Stimulated activated CD4-positive, alpha-beta T cell treated with anti-CD3 and anti-CD28 coated beads, TNF-alpha, amount 100 ng/mL, for 24 hours (primary cell): ENCODE data around the gene AFAP1.

ENCODE experiments used
- DNase-seq, 3 experiments: peaks; one replicate each; pipeline ENCODE4 v3.0.0-alpha.2; 2020; ENCODE audit warnings: low read depth in 3 of 3

Gene AFAP1

DNA sequence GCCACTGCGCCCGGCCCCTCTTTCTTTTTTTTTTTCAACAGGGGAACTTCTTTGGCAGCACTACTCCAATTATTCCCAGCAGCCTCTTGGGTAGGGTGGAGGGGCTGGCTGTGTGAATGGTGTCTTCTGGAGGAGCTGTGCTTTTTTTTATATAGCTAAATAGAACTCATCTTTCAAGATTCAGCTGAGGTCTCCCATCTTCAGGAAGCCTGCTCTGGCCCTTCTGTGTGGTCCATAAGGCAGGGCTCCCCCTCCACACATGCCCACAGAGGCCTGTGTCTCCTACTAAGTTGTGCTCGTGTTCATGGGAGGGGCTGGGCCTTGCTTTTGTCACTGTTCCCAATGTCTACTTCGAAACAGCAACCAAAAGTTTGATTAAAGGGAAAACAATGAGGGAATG, 116.8 kb downstream of the AFAP1 start:
- DNase-seq, result no peak

DNA sequence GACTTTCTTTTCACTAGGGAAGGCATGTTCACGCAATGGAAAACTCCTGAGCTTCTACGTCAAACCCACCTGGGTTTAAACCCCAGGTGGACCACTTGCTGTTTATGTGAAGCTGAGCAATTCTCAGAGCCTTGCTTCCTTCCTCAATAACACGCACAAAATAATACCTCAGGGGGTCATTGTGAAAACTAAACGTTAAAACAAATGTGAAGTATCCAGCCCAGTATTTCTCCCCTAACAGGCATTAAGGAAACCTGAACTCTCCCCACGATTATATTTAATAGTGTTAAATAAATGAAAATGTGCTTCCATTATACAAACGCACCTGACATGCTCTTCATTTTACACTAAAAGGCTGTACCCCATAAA, 117.5 kb downstream of the AFAP1 start:
- DNase-seq, result no peak

DNA sequence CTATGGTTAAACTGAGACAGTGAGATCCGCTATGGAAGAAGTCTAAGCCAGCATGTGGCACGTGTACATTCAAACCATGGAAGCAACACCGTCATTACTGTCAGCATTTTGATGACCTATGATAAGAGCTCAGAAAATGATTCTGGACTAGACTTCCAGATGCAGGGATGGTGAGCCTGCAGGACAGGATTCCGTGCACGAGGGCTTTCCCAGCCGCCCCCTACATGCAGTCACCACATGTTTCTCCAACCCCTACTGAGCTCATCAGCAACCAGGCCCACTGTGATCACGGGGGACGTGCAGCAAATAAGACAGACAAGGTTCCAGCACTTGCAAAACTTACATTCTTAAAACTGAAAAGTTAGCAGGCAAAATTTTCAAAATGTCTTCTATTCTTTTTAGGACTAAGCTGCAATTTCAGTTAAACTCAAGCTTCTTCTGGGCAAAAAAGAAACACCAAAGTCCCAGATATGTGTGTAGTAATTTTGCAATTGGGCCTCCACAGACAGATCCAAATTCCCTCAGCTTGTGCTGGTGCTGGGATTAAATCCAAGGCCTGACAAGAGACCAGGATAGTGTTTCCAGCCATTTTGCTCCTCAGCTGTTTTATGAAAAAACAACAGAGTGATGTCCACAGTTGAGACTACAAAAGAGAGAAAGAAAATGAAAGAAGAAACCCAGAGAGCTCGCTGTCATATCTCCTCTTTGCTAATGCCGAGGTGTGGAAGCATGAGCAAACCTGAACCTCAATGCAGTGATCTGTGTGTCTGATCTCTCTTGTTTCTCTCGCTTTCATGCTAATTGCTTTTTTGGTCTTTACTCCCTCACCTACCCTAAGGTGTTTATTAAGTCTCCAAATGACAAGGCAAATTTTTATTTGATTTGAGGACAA, 118.2 kb downstream of the AFAP1 start:
- no peak for DNase-seq

DNA sequence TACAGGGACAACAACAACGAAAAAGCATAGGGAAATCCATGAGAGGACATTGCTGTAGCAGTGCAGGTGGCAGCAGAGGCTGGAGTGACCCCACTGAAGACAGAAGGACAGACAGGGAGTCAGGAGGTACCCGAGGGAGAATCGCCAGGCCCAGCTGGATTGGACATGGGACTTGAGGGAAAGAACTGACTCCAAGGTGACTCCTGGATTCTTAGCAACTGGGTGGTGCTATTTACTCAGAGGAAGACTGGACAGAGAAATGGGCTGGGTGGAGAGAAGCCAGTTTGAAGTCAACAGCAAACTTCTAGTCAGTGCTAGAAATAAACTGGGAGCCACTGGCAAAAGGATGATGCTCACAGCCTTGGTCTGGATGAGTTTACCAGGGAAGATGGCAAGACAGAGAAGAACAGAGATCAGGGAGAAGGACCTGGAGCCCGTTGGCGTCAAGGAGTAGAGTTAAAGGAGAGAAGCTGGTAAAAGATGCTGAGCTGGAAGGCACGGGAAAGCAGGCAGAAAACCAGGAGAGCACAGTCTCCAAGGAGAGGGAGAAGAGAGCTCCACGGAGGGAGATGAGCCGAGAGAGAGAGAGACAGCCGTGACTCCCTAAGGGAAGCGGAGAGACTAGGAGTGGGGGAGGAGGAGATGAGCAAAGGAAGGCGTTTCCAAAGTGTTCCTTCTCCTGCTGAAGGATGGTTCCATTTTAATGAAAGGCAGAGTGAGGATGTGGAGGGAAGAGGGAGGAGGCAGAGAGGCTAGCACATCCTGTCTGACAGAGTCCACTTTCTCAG, 119.4 kb downstream of the AFAP1 start:
- DNase-seq, result no peak

DNA sequence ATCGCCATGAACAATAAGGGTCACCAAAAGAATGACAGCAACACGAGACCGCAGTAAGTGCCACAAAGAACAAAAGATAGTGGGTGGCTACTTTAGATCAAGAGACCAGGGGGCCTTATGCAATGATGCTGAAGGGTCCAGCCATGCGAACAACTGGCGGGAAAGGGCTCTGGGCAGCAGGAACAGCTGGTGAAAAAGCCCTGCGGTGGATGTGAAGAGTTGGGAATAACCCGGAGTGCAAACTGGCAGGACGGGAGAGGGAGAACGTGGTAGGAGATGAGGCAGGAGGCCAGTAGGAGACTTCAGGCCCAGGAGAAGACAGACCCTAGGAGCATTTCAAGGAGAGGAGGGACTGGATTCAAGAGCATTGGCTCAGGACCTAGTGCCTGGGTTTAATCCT, 120.2 kb downstream of the AFAP1 start:
- DNase-seq, result no peak

DNA sequence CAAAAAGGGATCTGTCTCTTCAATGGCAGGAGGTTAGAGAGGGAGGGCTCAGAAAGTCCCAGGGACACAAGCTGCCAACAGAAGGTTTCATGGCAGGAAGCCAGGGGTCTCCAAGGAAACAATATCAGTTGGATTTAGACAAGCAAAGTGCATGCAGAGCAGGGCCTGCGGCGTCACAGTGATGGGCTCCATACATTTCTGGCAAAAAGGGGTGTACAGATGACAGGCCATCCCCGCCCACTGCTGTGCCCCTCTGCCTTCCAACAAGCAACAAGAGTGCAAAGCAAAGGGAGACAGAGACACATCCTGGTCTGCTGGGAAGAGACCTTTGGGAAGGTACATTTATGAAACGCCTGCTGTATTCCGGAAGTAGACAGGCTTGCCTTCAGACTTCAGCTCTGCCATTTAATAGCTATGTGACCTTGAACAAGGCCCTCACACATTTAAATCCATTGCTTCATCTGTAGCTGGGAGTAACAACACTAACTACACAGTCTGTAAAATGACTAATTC, 121.2 kb downstream of the AFAP1 start:
- no peak for DNase-seq

DNA sequence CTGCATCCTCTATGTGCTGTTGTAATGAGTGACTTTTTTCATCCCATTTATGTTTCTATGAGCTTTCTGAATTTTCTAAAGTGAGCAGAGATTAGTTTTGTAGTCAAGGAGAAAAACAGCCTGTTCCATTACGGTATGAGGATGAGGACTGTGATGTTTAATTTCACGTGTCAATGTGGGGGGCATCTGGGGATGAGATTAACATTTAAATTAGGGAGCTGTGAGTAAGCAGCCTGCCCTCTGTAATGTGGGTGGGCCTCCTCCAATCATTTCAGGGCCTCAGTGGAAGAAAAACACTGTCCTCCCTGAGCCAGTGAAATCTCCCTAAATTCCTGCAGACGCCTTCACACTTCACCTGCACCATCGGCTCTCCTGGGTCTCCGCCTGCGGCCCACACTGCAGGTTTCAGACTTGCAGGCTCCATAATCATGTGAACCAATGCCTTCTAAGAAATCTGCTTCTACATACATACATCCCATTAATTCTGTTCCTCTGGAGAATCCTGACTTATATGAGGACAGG, 121.7 kb downstream of the AFAP1 start:
- no peak for DNase-seq

DNA sequence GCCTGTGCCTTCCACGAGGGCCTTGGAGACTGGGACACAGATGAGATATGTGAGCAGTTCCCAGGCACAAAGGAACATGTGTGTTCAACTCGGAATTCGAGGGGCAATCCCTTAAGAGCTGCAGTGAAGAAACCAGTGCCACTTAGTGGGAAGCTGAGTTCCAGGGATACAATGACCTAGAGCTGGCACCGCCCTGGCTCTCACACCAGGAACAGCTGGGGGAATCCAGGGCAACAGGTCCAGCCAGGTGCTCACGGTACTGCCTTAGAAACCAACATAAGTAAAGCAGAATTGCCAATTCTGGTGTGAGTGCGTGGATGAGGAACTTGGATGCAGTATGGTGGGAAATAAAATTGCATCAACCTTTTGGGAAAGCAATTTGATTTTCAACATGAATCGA, 122.9 kb downstream of the AFAP1 start:
- no peak for DNase-seq

DNA sequence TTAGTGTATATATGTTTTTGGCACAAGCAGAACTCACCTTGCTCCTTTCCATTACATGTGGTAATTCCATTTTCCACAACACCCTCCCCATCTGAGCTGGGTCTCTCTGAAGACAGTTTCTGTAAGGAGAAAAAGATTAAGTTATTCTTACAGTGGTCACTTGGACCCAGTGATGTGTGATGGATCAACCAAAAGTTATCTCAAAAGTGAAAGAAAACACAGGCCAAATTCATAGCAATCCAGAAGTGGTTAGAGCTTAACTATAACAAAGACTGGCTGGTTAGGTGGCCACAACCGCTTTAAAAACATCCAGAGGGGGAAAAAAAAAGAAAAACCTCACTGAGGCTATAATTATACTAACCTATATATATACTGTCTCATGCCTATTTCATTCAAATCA, 123.7 kb downstream of the AFAP1 start:
- no peak for DNase-seq

DNA sequence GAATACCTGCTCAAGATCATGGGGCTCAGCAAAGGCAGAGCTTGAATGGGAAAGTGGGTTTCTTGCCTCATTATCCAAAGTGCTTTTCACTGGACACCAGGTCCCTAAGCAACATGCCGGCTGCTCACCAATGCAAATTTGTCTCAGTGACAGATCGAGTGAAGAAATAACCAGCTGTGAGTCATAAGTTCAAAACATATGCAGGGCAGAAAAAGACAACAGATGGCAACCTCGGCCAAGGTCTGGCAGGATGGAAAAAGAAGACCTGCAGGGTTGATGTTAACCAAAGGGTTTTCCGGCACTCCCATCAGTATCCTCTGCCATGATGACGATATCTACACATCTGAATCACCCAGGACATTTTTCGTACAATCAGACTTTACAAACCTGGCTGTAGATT, 124.1 kb downstream of the AFAP1 start:
- DNase-seq, result no peak

DNA sequence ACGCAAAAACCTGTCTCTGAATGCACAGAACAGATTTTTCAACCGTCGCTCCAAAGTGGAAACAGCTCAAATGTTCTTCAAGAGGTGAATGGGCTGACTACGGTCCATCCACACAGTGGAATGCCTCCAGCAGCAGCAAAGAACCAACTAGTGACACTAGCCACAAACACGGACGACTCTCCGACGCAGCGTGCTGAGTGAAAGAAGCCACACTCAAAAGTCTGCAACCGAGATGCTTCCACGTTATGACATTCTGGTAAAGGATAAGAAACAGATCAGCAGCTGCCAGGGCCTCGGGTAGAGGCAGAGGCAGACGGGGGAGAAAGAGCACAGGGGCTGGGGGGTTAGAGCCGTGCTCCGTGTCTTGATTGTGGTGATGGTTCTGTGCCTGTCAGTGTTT, 125.2 kb downstream of the AFAP1 start:
- no peak for DNase-seq

DNA sequence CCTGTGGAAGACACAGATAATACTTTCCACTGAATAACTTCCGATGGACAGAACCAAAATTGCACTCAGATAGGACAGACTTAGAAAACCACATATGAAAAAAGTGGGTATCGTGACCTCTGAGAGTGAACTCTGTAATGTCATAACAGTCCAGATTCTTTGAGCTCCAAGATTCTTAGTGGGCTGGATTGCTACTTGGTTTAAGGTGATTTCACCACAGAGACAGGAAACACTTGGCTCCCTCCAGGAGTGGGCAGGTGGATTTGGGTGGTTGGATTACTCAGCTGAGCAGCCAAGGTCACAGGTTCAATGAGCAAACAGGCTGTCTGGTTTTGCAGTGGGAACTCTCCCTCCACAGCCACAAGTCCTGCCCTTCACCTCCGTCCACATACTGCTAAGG, 126.0 kb downstream of the AFAP1 start:
- no peak for DNase-seq

DNA sequence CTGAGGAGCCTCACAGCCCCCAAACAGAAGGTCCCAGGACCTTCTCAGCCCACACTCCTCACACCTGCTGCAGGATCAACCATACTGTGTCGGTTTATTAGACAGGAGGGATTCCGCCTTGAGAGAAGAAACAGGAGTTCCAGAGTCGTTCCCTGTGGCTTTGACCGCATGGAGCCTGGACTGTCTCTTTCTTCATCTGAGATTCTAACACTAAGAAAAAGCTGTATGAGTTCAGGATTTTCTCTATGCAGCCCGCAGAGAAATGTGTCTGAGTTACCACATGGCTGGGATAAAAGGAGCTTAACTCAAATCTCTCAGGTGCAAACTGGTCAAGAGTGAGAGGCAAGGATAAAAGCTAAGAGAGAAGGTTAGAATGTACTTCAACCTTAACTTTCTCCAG, 126.7 kb downstream of the AFAP1 start:
- DNase-seq, result no peak

DNA sequence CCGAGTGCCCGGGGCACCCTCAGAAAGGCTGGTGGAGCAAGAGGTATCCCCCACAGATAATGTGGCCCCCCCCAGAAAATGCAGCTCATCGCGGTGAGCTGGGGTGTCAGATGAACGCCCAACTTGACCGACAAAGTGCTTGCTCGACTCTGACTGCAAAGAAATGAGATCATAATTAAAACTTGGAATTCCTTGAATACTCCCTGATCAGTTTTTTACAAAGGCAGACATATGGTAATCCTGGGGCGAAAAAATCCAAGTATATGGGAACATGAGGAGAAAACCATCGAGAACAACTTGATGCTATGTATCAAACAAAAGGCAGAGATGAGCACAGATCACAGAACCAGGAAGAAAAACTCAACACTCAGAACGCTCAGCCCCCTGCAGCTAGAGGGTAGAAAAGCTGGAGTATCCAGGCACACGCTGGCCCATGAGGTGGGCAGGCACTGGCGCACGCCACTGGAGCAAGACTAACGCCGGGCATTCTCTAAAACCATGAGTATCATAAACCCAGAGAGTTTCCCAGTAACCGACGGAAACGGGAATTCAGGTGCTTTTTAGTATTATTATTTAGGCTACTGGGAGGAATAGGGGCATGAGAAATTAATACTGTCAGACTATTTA, 127.3 kb downstream of the AFAP1 start:
- DNase-seq, result no peak

DNA sequence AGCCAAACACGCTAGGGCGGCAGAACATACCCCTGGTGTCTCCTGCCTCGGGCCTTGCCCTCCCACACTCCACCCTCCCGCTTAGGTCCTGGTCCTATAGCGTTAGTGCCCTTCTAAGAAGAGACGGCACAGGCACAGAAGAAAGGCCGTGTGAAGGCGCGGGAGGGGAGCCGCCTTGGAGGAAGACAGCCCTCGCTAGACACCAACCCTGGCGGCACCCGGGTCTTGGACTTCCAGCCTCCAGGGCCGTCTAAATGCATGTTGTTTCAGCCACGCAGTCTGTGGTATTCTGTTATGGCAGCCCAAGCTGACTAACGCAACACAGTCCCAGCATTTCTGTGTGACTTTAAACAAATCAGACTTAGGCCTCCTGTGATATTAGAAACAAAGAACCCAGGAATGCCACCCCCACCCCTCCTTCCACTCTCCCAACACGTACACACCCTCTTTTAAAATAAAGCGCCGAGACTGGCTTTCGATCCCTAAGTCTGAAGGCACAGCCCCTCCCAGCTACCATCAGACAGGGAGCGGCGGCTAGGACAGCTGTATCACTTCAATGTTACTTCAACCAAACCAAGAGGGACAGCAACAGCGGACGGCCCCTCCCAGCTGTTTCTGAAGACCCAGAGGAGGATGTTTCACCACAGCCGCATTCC, 128.0 kb downstream of the AFAP1 start:
- no peak for DNase-seq

DNA sequence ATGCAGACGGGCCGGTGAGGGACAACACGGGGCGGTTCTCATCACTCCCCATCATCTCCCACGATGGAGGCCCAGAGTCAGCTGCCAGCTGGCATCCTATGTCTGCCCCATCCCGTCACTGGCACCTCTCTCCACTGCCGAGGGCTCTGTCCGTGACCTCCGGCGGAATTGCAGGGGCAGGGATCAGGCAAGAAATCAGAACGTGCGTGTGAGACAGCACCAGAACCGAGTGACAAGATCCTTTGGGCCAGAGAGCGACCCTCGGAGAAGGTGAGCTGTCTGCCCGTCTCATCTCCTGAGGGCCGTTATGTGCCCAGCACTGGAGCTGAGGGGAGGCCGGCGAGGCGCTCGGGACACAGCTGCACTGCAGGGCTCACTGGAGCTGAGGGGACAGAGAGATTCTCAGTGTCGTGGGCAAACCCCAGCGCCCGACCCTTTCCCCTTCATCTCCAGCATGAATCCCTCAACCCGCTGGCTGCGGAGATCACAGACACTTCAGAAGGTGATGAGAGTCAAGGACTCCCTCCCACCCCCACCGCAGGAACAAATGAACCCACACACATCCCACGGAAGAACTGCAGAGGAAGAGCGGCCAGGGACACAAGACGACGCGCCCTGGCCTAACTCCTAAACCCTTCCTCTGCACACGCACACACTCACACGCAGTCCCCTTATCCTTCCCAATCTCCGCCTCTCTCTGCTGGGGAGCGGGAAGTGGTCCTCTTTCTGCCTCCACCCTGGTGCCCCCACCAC, 128.7 kb downstream of the AFAP1 start:
- no peak for DNase-seq

DNA sequence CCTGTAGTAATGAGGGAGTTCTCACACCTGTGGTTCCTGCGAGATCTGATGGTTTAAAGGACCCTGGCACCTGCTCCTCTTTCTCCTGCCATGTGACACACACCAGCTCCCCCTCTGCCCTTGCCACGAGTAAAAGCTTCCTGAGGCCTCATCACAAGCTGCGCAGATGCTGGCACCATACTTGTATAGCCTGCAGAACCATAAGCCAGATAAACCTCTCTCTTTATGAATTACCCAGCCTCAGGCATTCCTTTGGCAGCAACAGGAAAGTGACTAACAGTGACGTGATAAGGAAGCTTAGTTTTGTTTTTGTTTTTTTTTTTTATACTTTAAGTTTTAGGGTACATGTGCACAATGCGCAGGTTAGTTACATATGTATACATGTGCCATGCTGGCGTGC, 130.9 kb downstream of the AFAP1 start:
- no peak for DNase-seq

DNA sequence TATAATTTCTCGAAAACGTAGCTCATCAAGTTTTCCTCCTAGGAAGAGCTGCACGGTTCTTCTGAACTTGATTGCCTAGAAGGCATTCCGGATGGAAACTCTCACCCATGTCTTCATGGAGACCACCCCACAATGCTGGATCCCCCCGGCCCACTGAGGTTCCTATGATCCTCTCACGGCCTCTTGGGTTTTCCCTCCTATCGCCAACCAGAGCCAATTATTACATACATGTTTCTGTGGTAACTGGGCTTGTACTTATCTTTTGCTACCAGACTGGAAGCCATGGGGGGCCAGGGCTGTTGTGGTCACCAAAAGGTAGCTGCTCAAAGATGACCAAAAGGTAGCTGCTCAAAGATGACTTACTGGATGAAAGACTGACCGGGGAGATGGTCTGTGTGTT, 131.5 kb downstream of the AFAP1 start:
- DNase-seq, result no peak

DNA sequence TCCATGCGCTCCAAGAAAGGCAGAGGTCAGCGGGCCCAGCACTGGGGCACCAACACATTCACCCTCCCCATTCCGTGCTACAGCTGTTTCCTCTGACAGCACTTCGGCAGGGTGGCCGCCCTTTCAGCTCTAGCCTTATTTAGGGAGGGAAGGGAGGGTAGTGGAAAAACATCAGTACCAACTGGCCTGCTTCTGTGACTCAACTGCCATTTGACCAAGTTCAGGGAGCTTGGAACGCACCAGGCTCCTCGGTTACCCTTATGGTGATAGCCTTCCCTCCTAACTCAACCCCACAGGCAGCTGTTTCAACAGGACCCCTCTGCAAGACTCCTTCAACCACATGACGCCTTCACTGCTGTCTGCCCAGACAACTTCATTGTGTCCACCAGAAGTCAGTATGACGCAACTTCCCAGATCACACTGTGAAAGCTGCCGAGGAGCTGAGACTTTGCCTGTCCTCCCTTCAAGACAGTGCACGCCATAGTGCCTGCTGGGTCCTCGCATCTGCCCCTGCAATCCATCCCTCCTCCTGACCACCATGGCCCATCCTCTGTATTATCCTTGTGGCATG, 132.2 kb downstream of the AFAP1 start:
- DNase-seq, result no peak

DNA sequence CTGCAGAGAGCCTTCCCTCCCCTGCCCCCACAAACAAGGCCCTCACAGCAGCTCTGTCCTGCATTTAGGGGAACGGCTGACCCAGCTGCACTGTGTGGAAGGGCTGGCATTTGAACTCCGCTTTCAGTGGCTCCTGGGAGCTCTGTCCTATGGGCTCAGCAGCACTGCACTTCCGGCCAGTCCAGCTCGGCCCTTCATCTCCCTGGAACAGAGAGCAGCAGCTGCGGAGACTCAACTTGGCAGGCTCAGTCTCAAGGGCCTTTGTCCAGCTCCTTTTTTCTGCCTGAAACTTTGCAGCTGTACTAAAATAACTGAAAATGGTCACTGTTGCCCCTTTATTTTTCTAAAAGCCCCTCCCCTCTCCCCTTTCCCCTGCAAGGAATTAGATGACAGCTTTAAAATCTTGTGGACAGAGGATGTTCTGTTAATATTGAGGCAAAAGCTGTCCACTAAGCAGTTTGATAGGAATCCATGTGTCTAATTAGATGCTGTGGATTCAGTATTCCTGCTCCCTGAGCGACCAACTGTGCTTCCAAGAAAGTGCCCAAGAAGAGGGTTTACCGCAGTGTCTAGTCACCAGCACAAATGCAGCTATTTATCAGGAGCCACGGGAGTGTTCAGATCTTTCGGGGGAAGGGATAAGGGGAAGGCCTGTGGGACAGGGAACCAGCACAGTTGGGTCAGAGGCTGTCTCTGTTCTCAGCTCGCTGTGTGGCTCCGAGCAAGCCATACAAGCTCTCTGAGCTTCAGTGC, 133.1 kb downstream of the AFAP1 start:
- DNase-seq, result no peak
